GM12878 (cell line): ENCODE results near the gene SPG21. TPM values are rescaled to one million over a fixed set of nuclear protein-coding genes. Genes with fewer than 3 reads are reported as not detected.

Source experiments
- ATAC-seq: fragments of 200-7000 bp; cut with Tn5 transposase; 3 replicates; pipeline ENCODE4 v1.9.1; 2020; ENCODE audit warnings: mild to moderate bottlenecking, moderate library complexity
- BruUV-seq: library from RNA; stranded (reverse); fragments of 400-500 nt; replicated peaks from 2 replicates; lab custom pipeline; 2021; lab: Mats Ljungman, UMichigan
- CTCF ChIA-PET: fragments of 300-600 bp; sonication (Branson Sonifier 250); formaldehyde crosslinking; extraction: SDS; loops from one replicate; lab custom pipeline; 2021; ENCODE audit warnings: inconsistent platforms; lab: Yijun Ruan, JAX
- POLR2A ChIA-PET: fragments of 350-600 bp; formaldehyde crosslinking; extraction: SDS; loops from one replicate; lab custom pipeline; 2021; ENCODE audit warnings: inconsistent platforms; lab: Charles Lee
- RAD21 ChIA-PET: fragments of 300-600 bp; sonication (Branson Sonifier 250); formaldehyde crosslinking; loops from one replicate; lab custom pipeline; 2023; ENCODE audit warnings: antibody characterized with exemption; ENCODE audit not compliant: unreplicated experiment; lab: Charles Lee
- SMC1A ChIA-PET: fragments of 300-600 bp; sonication (Branson Sonifier 250); formaldehyde crosslinking; loops from one replicate; lab custom pipeline; 2023; ENCODE audit not compliant: unreplicated experiment, uncharacterized antibody; lab: Charles Lee
- DNase-seq: peaks from one replicate; pipeline ENCODE4 v3.0.0-alpha.2; 2011; ENCODE audit warnings: low read depth, low spot score
- FAIRE-seq: peaks from 3 replicates; lab custom pipeline; 2011; peaks lifted over from hg19 to GRCh38; lab: Jason Lieb, UNC
- H2AFZ ChIP-seq: 2 replicates; pipeline ENCODE4 v1.6.0; 2011; ENCODE audit warnings: low read depth, low read length, control low read depth; ENCODE audit not compliant: control insufficient read depth
- H3K27ac ChIP-seq: 2 replicates; pipeline ENCODE4 v1.5.1; 2011; ENCODE audit warnings: control low read depth; ENCODE audit not compliant: control insufficient read depth, insufficient read depth
- H3K27me3 ChIP-seq, 2 experiments: replicated peaks in 1 of 2; 2 replicates each; pipeline versions ENCODE4 v1.6.0 to v1.6.1; 2011; ENCODE audit warnings: low read length in 1 of 2; ENCODE audit not compliant: control insufficient read depth in 2 of 2, insufficient read depth in 2 of 2
- H3K36me3 ChIP-seq, 2 experiments: 2 replicates each; pipeline ENCODE4 v1.5.1; 2011; ENCODE audit warnings: low read length in 1 of 2; ENCODE audit not compliant: control insufficient read depth in 2 of 2, insufficient read depth in 2 of 2
- H3K4me1 ChIP-seq: 2 replicates; pipeline ENCODE4 v1.6.1; 2011; ENCODE audit warnings: mild to moderate bottlenecking, low read length, moderate library complexity, mixed read lengths; ENCODE audit not compliant: control insufficient read depth, insufficient read depth
- H3K4me2 ChIP-seq: 2 replicates; pipeline ENCODE4 v1.6.0; 2011; ENCODE audit warnings: control low read depth; ENCODE audit not compliant: control insufficient read depth, insufficient read depth
- H3K4me3 ChIP-seq: fragments of 200-600 bp; sonication (generic); 2 replicates; pipeline ENCODE4 v1.5.1; 2016
- H3K79me2 ChIP-seq: 2 replicates; pipeline ENCODE4 v1.6.0; 2011; ENCODE audit warnings: low read length; ENCODE audit not compliant: control insufficient read depth, insufficient read depth
- H3K9ac ChIP-seq: 2 replicates; pipeline ENCODE4 v1.8.0; 2011; ENCODE audit warnings: low read length, control low read depth, mixed read lengths; ENCODE audit not compliant: control insufficient read depth, insufficient read depth
- H3K9me3 ChIP-seq: replicated peaks from 3 replicates; pipeline ENCODE4 v1.5.1; 2011; ENCODE audit warnings: mild to moderate bottlenecking, low read length; ENCODE audit not compliant: control insufficient read depth, insufficient read depth
- H4K20me1 ChIP-seq: 2 replicates; pipeline ENCODE4 v1.6.0; 2011; ENCODE audit not compliant: control insufficient read depth, insufficient read depth
- ASH2L ChIP-seq: fragments of 300-600, 200-600 bp; sonication (generic); IDR thresholded peaks from 2 replicates; pipeline ENCODE4 v1.6.1; 2017; ENCODE audit warnings: low read depth, mild to moderate bottlenecking, borderline replicate concordance
- ATF7 ChIP-seq: fragments of 450-650 bp; IDR thresholded peaks from 2 replicates; pipeline ENCODE4 v1.6.1; 2016; ENCODE audit warnings: low read depth, mild to moderate bottlenecking
- BRCA1 ChIP-seq: IDR thresholded peaks from 2 replicates; pipeline ENCODE4 v1.6.1; 2011; ENCODE audit warnings: low read depth, low read length, improper control_type of control experiment
- FOXM1 ChIP-seq: IDR thresholded peaks from 2 replicates; pipeline ENCODE4 v1.6.1; 2012; ENCODE audit warnings: low read depth, mild to moderate bottlenecking, inconsistent platforms, low read length, moderate library complexity
- HSF1 ChIP-seq: fragments of 150-350 bp; IDR thresholded peaks from 2 replicates; pipeline ENCODE4 v1.6.1; 2014; ENCODE audit warnings: mild to moderate bottlenecking, low read depth, low read length
- JUNB ChIP-seq: IDR thresholded peaks from 2 replicates; pipeline ENCODE4 v1.6.1; 2016; ENCODE audit warnings: antibody characterized with exemption, mild to moderate bottlenecking
- MAX ChIP-seq: IDR thresholded peaks from 2 replicates; pipeline ENCODE4 v1.6.1; 2012; ENCODE audit warnings: low read depth, low read length, improper control_type of control experiment
- SP1 ChIP-seq: IDR thresholded peaks from one replicate; pipeline ENCODE4 v1.6.1; 2011; ENCODE audit warnings: low read depth, low read length
- TBL1XR1 ChIP-seq: IDR thresholded peaks from 2 replicates; pipeline ENCODE4 v1.6.1; 2012; ENCODE audit warnings: low read depth, low read length, improper control_type of control experiment
- USF2 ChIP-seq: IDR thresholded peaks from 2 replicates; pipeline ENCODE4 v1.6.1; 2011; ENCODE audit warnings: low read depth, low read length, improper control_type of control experiment, borderline replicate concordance
- ZBTB4 ChIP-seq: fragments of 450-650 bp; formaldehyde crosslinking; IDR thresholded peaks from 2 replicates; pipeline ENCODE4 v1.4.0; 2022; ENCODE audit warnings: mild to moderate bottlenecking, moderate library complexity
- ZNF274 ChIP-seq: IDR thresholded peaks from one replicate; pipeline ENCODE4 v1.8.0; 2011; ENCODE audit not compliant: insufficient read length, insufficient read depth
- WGBS: methylation state at CpG from one replicate; pipeline ENCODE4 v1.1.6; 2016; ENCODE audit warnings: low lambda C conversion rate; ENCODE audit not compliant: insufficient replicate concordance, insufficient coverage; ENCODE audit errors: missing lambda C conversion rate; 5-methylcytosine and 5-hydroxymethylcytosine counted together
- in situ Hi-C: fragments of 300-500 bp; cut with MboI; formaldehyde crosslinking; loops from 9 replicates; pipeline ENCODE4 v1.14.3; 2018; ENCODE audit warnings: mixed read lengths
- intact Hi-C: fragments of 100-400 bp; cut with micrococcal nuclease; formaldehyde crosslinking; loops from one replicate; pipeline ENCODE4 v1.14.2; 2022; ENCODE audit not compliant: unreplicated experiment
- polyA plus RNA-seq, 11 experiments: library from polyadenylated mRNA; depleted of rRNA in 4 of 11; unstranded in 6 of 11; stranded (reverse) in 5 of 11; fragments of >200 nt; fragmentation: Nextera tagmentation in 4 of 11; fragmentation: Illumina TruSeq in 1 of 11; extraction: Ambion mirVana in 4 of 11; extraction: Trizol in 1 of 11; gene quantifications; 1 replicate in 1 of 11; 2 replicates in 10 of 11; pipeline versions ENCODE4 v1.2.1 to v1.2.3, GENCODE V29; 2011 to 2016; ENCODE audit warnings: inconsistent platforms in 2 of 11, missing spikeins in 2 of 11, low read depth in 1 of 11
- total RNA-seq, 4 experiments: library from RNA; depleted of rRNA in 3 of 4; stranded (reverse); fragments of >200 nt in 3 of 4; fragmentation: Illumina TruSeq in 1 of 4; extraction: Trizol in 1 of 4; gene quantifications; 2 replicates each; pipeline versions ENCODE4 v1.2.1 to v1.2.3, GENCODE V29; 2013 to 2021

SPG21 gene
- total and polyA plus RNA-seq, 10 of the 15 experiments (the other 5 are each of a cell fraction or from before 2014, with no cell fraction given): 25.5 to 116 (median 68.0) TPM

GRCh38 chr15:64931381-64931780, 58.3 kb downstream of the SPG21 start:
- peak overlapping the region; percentile 13; the same call in 1 of the 2 replicates for H3K27ac ChIP-seq
- BruUV-seq: no TSS peak
- WGBS: 100% methylated on average over 8 of the region's 8 CpGs
- no peaks in the 10 kb centered on the region for H3K79me2 ChIP-seq
- no peak for FAIRE-seq
- no peaks in the 10 kb centered on the region for H3K27me3 ChIP-seq
- ChIA-PET RAD21 (interaction anchor here (1.5 kb wide), 1 partner anchor 36 kb away, joined by 3 read pairs; no protein-coding TSS in a partner anchor), SMC1A (interaction anchor here (0.8 kb wide), 1 partner anchor 8 kb away, joined by 3 read pairs; no protein-coding TSS in a partner anchor), POLR2A (interaction anchor here (1.4 kb wide), 2 partner anchors 9 to 54 kb away, joined by 3 to 6 read pairs; no protein-coding TSS in a partner anchor), CTCF (no interaction called here)
- no peak for ATAC-seq
- no peak for DNase-seq
- in situ Hi-C loops: no loop called here
- H4K20me1 ChIP-seq: no peaks in the 10 kb centered on the region
- peak overlapping the region; percentile 28; the same call in 1 of the 2 replicates for H3K4me2 ChIP-seq
- no peak overlapping the region for H3K9ac ChIP-seq
- no peaks in the 10 kb centered on the region for H3K36me3 ChIP-seq
- no peak overlapping the region for H3K4me3 ChIP-seq
- TF ChIP-seq ZNF274 (no peak), FOXM1 (no peak), ATF7 (no peak), USF2 (no peak), MAX (no peak), ZBTB4 (CRISPR knock-in tag) (no peak), TBL1XR1 (no peak), BRCA1 (no peak), JUNB (no peak), ASH2L (no peak), HSF1 (no peak), SP1 (no peak)
- intact Hi-C loops: no loop called here
- H3K4me1 ChIP-seq: peaks cover 38% of the 10 kb centered on the region
- H2AFZ ChIP-seq: peak overlapping the region; percentile 57; the same call in 1 of the 2 replicates
- H3K9me3 ChIP-seq: no peaks in the 10 kb centered on the region
